CD14-positive monocyte (primary cell): Measurements from ENCODE around the gene PIWIL1. TPM values are rescaled to one million over a fixed set of nuclear protein-coding genes. Genes with fewer than 3 reads are reported as not detected.

ENCODE experiments used
- DNase-seq, 3 donors: peaks; one replicate each; pipeline ENCODE4 v3.0.0-alpha.2; 2011 to 2022
- H2AFZ ChIP-seq: 2 replicates; pipeline ENCODE4 v1.6.0; 2012; ENCODE audit warnings: mild to moderate bottlenecking, low read depth, low read length, inconsistent platforms; ENCODE audit not compliant: insufficient read depth, poor library complexity, severe bottlenecking
- H3K27ac ChIP-seq, 2 donors: 1 replicate in 1 of 2; 2 replicates in 1 of 2; pipeline ENCODE4 v1.5.1; 2012 to 2013; ENCODE audit warnings: low read length in 2 of 2, control low read depth in 1 of 2, inconsistent platforms in 1 of 2, low read depth in 1 of 2, mild to moderate bottlenecking in 1 of 2
- H3K27me3 ChIP-seq, 2 donors: one replicate each; pipeline versions ENCODE4 v1.6.0 to v1.6.1; 2011 to 2013; ENCODE audit warnings: low read length in 2 of 2; ENCODE audit not compliant: control insufficient read depth in 2 of 2, insufficient read depth in 2 of 2
- H3K36me3 ChIP-seq, 2 donors: replicated peaks in 1 of 2; 1 replicate in 1 of 2; 2 replicates in 1 of 2; pipeline versions ENCODE4 v1.5.1 to v1.6.1; 2012 to 2013; ENCODE audit warnings: low read length in 2 of 2, control low read depth in 1 of 2, inconsistent platforms in 1 of 2, mild to moderate bottlenecking in 1 of 2; ENCODE audit not compliant: insufficient read depth in 2 of 2, control insufficient read depth in 1 of 2
- H3K4me1 ChIP-seq, 2 donors: 1 replicate in 1 of 2; 2 replicates in 1 of 2; pipeline versions ENCODE4 v1.5.1 to v1.6.1; 2012 to 2013; ENCODE audit warnings: low read length in 2 of 2, control low read depth in 1 of 2, inconsistent platforms in 1 of 2, mild to moderate bottlenecking in 1 of 2, moderate library complexity in 1 of 2; ENCODE audit not compliant: insufficient read depth in 2 of 2, control insufficient read depth in 1 of 2
- H3K4me2 ChIP-seq: replicated peaks from 2 replicates; pipeline ENCODE3; 2012; ENCODE audit warnings: low read length, moderate library complexity, mild to moderate bottlenecking; ENCODE audit not compliant: poor library complexity, severe bottlenecking; ENCODE audit errors: extremely low read depth
- H3K4me3 ChIP-seq, 3 experiments: fragments of 200-600 bp in 1 of 3; sonication (generic) in 1 of 3; replicated peaks in 1 of 3; 1 replicate in 2 of 3; 2 replicates in 1 of 3; pipeline ENCODE4 v1.5.1; 2011 to 2013; ENCODE audit warnings: low read length in 3 of 3, mild to moderate bottlenecking in 3 of 3, control low read depth in 2 of 3, low read depth in 2 of 3, inconsistent platforms in 1 of 3, moderate library complexity in 1 of 3
- H3K79me2 ChIP-seq: 2 replicates; pipeline ENCODE4 v1.6.0; 2012; ENCODE audit warnings: mild to moderate bottlenecking, control low read depth, inconsistent platforms, low read length, moderate library complexity; ENCODE audit not compliant: insufficient read depth
- H3K9ac ChIP-seq: 2 replicates; pipeline ENCODE4 v1.6.0; 2017; ENCODE audit warnings: low read length, mild to moderate bottlenecking; ENCODE audit not compliant: insufficient read depth, poor library complexity, severe bottlenecking
- H3K9me3 ChIP-seq, 2 donors: replicated peaks in 1 of 2; 1 replicate in 1 of 2; 2 replicates in 1 of 2; pipeline versions ENCODE4 v1.5.1 to v1.6.1; 2012 to 2013; ENCODE audit warnings: low read length in 2 of 2, control low read depth in 1 of 2; ENCODE audit not compliant: control insufficient read depth in 1 of 2, insufficient read depth in 1 of 2
- H4K20me1 ChIP-seq: 2 replicates; pipeline ENCODE4 v1.6.0; 2012; ENCODE audit warnings: mild to moderate bottlenecking, low read length, control low read depth, moderate library complexity; ENCODE audit not compliant: insufficient read depth
- H3K27ac Mint-ChIP-seq, 7 donors: one replicate each; pipeline ENCODE4 v1.8.0; 2020; ENCODE audit warnings: mild to moderate bottlenecking in 7 of 7, mixed read lengths in 7 of 7, moderate library complexity in 6 of 7, inconsistent platforms in 2 of 7
- H3K27me3 Mint-ChIP-seq, 3 donors: one replicate each; pipeline ENCODE4 v1.8.0; 2021 to 2022; ENCODE audit warnings: low read depth in 3 of 3, mild to moderate bottlenecking in 3 of 3, mixed read lengths in 3 of 3, moderate library complexity in 3 of 3, inconsistent platforms in 1 of 3
- H3K36me3 Mint-ChIP-seq, 2 donors: one replicate each; pipeline ENCODE4 v1.8.0; 2020; ENCODE audit warnings: mixed read lengths in 2 of 2, inconsistent platforms in 1 of 2, mild to moderate bottlenecking in 1 of 2
- H3K4me1 Mint-ChIP-seq: one replicate; pipeline ENCODE4 v1.8.0; 2020; ENCODE audit warnings: mild to moderate bottlenecking, mixed read lengths
- H3K4me3 Mint-ChIP-seq, 2 donors: one replicate each; pipeline ENCODE4 v1.8.0; 2020; ENCODE audit warnings: mild to moderate bottlenecking in 2 of 2, mixed read lengths in 2 of 2, moderate library complexity in 1 of 2
- H3K9me3 Mint-ChIP-seq, 7 donors: one replicate each; pipeline ENCODE4 v1.8.0; 2020 to 2022; ENCODE audit warnings: mixed read lengths in 7 of 7, mild to moderate bottlenecking in 6 of 7, moderate library complexity in 6 of 7, inconsistent platforms in 2 of 7
- WGBS: methylation state at CpG from one replicate; pipeline ENCODE4 v1.1.5; 2013; ENCODE audit warnings: missing lambda C conversion rate; ENCODE audit not compliant: insufficient coverage; 5-methylcytosine and 5-hydroxymethylcytosine counted together
- intact Hi-C, 2 donors: fragments of 100-400 bp; cut with micrococcal nuclease; formaldehyde crosslinking; loops; one replicate each; pipeline versions ENCODE4 v1.15.0 to v1.15.1; 2023
- polyA minus RNA-seq: library from RNA; depleted of rRNA, polyadenylated mRNA; stranded (reverse); fragments of >200 nt; gene quantifications from 2 replicates; pipeline ENCODE4 v1.2.3, GENCODE V29; 2012
- polyA plus RNA-seq, 3 donors: library from polyadenylated mRNA; depleted of rRNA in 1 of 3; unstranded in 2 of 3; stranded (reverse) in 1 of 3; fragments of 300-500 nt in 2 of 3; fragments of >200 nt in 1 of 3; fragmentation: Illumina TruSeq in 2 of 3; gene quantifications; 1 replicate in 2 of 3; 2 replicates in 1 of 3; pipeline ENCODE4 v1.2.3, GENCODE V29; 2012 to 2021
- total RNA-seq, 12 experiments: library from RNA in 1 of 12; stranded (reverse) in 1 of 12; fragments of 120-200 nt in 1 of 12; gene quantifications; one replicate each; pipeline ENCODE4 v1.2.4 and lab custom pipeline; 2013 to 2026; ENCODE audit warnings: mixed read lengths in 6 of 12, inconsistent platforms in 1 of 12
- TF ChIP-seq, protein P1 (sequence below): fragments of 200-600 bp; IDR thresholded peaks from one replicate; pipeline ENCODE4 v1.8.0; 2022; ENCODE audit warnings: antibody characterized with exemption, mild to moderate bottlenecking

PIWIL1 gene
- total RNA-seq (2013): not detected
- polyA plus RNA-seq (not detected), polyA minus RNA-seq (not detected in 2 replicates), total RNA-seq (lab: John Stamatoyannopoulos, UW) (0 to 2.1 (median 0.06) reads per million in 11 experiments)

DNA sequence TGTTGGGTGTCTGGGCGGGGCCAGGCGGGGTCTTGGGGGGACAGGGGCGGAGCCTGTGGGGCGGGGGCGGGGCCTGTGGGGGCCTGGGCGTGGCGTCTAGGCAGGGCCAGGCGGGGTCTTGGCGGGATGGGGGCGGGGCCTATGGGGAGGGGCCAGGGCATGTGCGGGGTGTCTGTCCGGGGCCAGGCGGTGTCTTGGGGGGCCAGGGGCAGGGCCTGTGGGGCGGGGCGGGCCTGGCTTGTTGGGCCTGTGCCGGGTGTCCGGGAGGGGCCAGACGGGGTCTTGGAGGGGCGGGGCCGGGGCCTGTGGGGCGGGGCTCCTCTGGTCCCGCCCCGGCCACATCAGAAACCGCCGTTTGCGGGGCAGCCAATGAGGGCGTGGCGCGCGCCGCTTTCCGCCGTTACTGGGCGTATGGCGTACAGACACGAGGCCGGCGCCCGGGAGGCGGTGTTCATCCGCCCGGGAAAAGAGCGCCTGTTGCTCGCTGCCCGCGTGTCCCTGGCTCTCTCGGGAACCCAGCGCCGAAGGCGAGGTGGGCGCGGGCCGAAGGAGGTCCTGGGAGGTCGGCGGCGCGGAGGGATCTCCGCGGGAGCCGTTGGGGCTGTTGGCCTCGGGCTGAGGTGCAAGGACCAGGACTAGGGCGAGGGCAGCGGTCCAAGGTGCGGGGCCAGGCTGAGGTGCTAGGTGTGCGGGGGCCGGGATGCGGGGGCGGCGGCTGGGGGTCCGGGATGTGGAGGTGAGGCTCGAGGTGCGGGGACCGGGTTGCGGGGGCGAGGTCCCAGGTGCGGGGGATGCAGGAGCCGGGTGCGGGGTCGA is at the start of gene PIWIL1:
TSS of gene PIWIL1 (plus strand) at position 400 of the 816 bp plus-strand sequence. CDS start 4,705 bp downstream, outside the sequence.
- DNase-seq: no peak
- 78% methylated on average over 69 of the region's 79 CpGs for WGBS
- peaks cover 0 to 6% (median 0%) of the 10 kb centered on the region in 7 donors for H3K9me3 Mint-ChIP-seq
- TF ChIP-seq, protein P1, sequence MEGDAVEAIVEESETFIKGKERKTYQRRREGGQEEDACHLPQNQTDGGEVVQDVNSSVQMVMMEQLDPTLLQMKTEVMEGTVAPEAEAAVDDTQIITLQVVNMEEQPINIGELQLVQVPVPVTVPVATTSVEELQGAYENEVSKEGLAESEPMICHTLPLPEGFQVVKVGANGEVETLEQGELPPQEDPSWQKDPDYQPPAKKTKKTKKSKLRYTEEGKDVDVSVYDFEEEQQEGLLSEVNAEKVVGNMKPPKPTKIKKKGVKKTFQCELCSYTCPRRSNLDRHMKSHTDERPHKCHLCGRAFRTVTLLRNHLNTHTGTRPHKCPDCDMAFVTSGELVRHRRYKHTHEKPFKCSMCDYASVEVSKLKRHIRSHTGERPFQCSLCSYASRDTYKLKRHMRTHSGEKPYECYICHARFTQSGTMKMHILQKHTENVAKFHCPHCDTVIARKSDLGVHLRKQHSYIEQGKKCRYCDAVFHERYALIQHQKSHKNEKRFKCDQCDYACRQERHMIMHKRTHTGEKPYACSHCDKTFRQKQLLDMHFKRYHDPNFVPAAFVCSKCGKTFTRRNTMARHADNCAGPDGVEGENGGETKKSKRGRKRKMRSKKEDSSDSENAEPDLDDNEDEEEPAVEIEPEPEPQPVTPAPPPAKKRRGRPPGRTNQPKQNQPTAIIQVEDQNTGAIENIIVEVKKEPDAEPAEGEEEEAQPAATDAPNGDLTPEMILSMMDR: no peak
- H3K4me1 Mint-ChIP-seq: no peaks in the 10 kb centered on the region
- Histone ChIP-seq H3K27me3 (peaks cover 0 to 17% of the 10 kb centered on the region in 2 donors), H3K36me3 (no peaks in the 10 kb centered on the region), H3K4me2 (no peak within 1 kb of the TSS), H3K4me3 (no peak within 1 kb of the TSS), H3K4me1 (no peaks in the 10 kb centered on the region), H3K9ac (no peak within 1 kb of the TSS), H3K9me3 (no peaks in the 10 kb centered on the region), H4K20me1 (no peaks in the 10 kb centered on the region), H3K79me2 (no peaks in the 10 kb centered on the region), H3K27ac (no peak within 1 kb of the TSS), H2AFZ (no peak within 1 kb of the TSS)
- intact Hi-C loops: no loop called here
- H3K4me3 Mint-ChIP-seq: no peak within 1 kb of the TSS
- peaks cover 14 to 20% (median 20%) of the 10 kb centered on the region in 3 donors for H3K27me3 Mint-ChIP-seq
- H3K36me3 Mint-ChIP-seq: no peaks in the 10 kb centered on the region
- H3K27ac Mint-ChIP-seq: no peak within 1 kb of the TSS

DNA sequence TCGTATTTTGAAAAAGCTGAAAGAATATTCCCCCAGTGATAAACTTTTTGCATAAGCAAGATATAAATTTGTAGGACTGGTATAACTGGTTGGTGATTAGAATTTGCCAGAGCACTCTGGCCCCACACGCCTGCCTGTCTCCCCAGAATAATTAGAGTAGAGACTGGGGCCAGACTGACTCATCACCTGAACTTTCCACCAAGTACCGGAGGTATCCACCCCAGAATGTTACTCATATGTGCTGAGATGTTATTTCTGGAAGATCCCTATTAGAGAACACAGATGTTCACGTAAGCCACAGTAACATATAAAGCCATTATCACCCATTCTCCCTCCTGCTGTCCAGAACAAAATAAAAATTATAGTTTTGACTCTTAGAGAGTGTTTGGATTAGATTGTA is 49.5 kb upstream of the PIWIL1 start:
- intact Hi-C loops: no loop called here
- Mint-ChIP-seq H3K4me3 (no peak overlapping the region), H3K27ac (no peak overlapping the region), H3K27me3 (peaks cover 2 to 3% (median 2%) of the 10 kb centered on the region in 3 donors), H3K9me3 (peaks cover 3 to 24% (median 11%) of the 10 kb centered on the region in 7 donors), H3K4me1 (no peaks in the 10 kb centered on the region), H3K36me3 (no peaks in the 10 kb centered on the region)
- TF ChIP-seq, protein P1: no peak
- Histone ChIP-seq H3K27ac (no peak overlapping the region), H3K4me3 (no peak overlapping the region), H3K4me2 (no peak overlapping the region), H3K36me3 (no peaks in the 10 kb centered on the region), H3K4me1 (no peaks in the 10 kb centered on the region), H2AFZ (no peak overlapping the region), H3K9me3 (peaks cover 7 to 10% of the 10 kb centered on the region in 2 donors), H4K20me1 (no peaks in the 10 kb centered on the region), H3K9ac (no peak overlapping the region), H3K27me3 (no peaks in the 10 kb centered on the region), H3K79me2 (no peaks in the 10 kb centered on the region)
- no peak for DNase-seq
- WGBS: no CpG with 5 or more reads among the region's 4 CpGs
